Astrocyte of the cerebellum (primary cell): Measurements from ENCODE around the gene SLC2A4RG.

Experiments used
- DNase-seq: peaks from one replicate; pipeline ENCODE4 v3.0.0-alpha.2; 2011; ENCODE audit warnings: low read depth
- H3K4me3 ChIP-seq: 2 replicates; pipeline ENCODE4 v1.5.1; 2011; ENCODE audit warnings: mild to moderate bottlenecking, low read depth, low read length, moderate library complexity
- CTCF ChIP-seq: IDR thresholded peaks from 2 replicates; pipeline ENCODE4 v1.5.1; 2012; ENCODE audit warnings: low read length, low read depth, moderate library complexity, mild to moderate bottlenecking; ENCODE audit errors: missing control alignments
- in situ Hi-C: cut with HindIII; loops from 2 replicates; pipeline ENCODE4 v1.10.0; 2017; ENCODE audit warnings: low sequenced_read_pairs

SLC2A4RG gene

GRCh38 chr20:63696628-63697356 lies 42.8 kb upstream of the SLC2A4RG start, which contains the start of gene TNFRSF6B:
Gene TNFRSF6B, plus strand, starts transcription at chr20:63696652. Its CDS starts 116 bp downstream, at chr20:63696768.
- no peak for DNase-seq
- in situ Hi-C loops: loop anchor here (5.0 kb wide), 1 partner anchor 34 kb away; no protein-coding TSS in a partner anchor

GRCh38 chr20:63697357-63697867 lies 42.2 kb upstream of the SLC2A4RG start:
- no peak for TF ChIP-seq CTCF
- no peak for DNase-seq
- in situ Hi-C loops: loop anchor here (5.0 kb wide), 1 partner anchor 35 kb away; no protein-coding TSS in a partner anchor
- peak overlapping the region; percentile 45 for H3K4me3 ChIP-seq

More at GRCh38 chr20:63696628-63697356, 42.8 kb upstream of the SLC2A4RG start, which contains the start of gene TNFRSF6B:
- no peak for TF ChIP-seq CTCF
- H3K4me3 ChIP-seq: peak within 1 kb of the TSS; percentile 45

GRCh38 chr20:63697868-63698545 lies 41.6 kb upstream of the SLC2A4RG start:
- no peak for DNase-seq
- no peak for TF ChIP-seq CTCF
- in situ Hi-C loops: loop anchor here (5.0 kb wide), 1 partner anchor 36 kb away; no protein-coding TSS in a partner anchor
- H3K4me3 ChIP-seq: peak overlapping the region; percentile 45

- no peak for TF ChIP-seq CTCF
- DNase-seq: peak; percentile 66
- in situ Hi-C loops: loop anchor here (5.0 kb wide), 1 partner anchor 37 kb away; no protein-coding TSS in a partner anchor
- H3K4me3 ChIP-seq: peak overlapping the region; percentile 6
Measured at GRCh38 chr20:63698739-63699465, 40.7 kb upstream of the SLC2A4RG start.

- no peak for DNase-seq
- in situ Hi-C loops: loop anchor here (5.0 kb wide), 1 partner anchor 37 kb away; no protein-coding TSS in a partner anchor
- H3K4me3 ChIP-seq: no peak overlapping the region
- no peak for TF ChIP-seq CTCF
Measured at GRCh38 chr20:63699466-63700198, 39.9 kb upstream of the SLC2A4RG start.
